ENCODE measurements around the gene CNPY1. TPM values are rescaled to one million over a fixed set of nuclear protein-coding genes. Genes with fewer than 3 reads are reported as not detected.
"Not testable (repeated sequence)": the region's sequence is repeated elsewhere in the genome, so short reads cannot be mapped to it uniquely, and the experiment has no call there.

Gene CNPY1
- not detected for total RNA-seq
- long read RNA-seq: 0 reads

DNA sequence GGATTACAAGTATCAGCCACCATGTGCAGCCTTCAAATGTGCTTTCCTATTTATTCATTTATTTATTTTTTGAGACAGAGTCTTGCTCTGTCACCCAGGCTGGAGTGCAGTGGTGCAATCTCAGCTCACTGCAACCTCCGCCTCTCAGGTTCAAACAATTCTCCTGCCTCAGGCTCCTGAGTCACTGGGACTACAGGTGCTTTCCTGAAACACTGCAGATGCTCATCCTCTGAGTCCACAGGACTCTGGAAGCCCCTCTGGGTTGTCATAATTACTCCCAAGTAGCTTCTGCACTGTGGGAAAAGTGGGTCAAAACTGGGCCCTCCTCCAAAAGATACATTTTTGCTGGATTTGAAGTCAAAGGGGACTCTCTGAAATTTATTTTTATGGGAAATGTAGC is at the start of gene CNPY1:
Gene CNPY1 (minus strand): TSS at position 111 of the 400 bp plus-strand sequence. CDS start 630 bp downstream, outside the sequence.
- H3K27me3 ChIP-seq (ENCODE audit: low read depth); ATAC-seq; H3K36me3 ChIP-seq; DNase-seq; H3K4me3 ChIP-seq; H3K4me1 ChIP-seq; intact Hi-C loops (cut with DNase I); H3K27ac ChIP-seq; H3K9me3 ChIP-seq: not testable (repeated sequence)

DNA sequence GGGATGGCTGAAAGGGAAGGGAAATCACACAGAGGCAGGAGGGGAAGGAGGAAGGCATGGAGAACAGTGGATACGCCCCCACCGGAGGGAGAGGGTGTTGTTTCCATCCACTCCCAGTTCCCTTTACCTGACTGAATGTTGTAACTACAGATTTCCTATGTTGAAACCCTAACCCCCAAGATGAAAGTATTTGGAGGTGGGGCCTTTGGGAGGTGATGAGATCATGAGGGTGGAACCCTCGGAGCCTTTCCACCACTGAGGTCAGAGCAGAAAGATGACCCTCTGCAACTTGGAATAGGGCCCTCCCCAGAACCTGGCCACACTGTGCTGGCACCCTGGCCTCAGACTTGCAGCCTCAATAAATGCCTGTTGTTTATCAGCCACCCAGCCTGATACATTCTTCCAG is 48.6 kb upstream of the CNPY1 start:
- ATAC-seq (peak; percentile 34), DNase-seq (peak; percentile 46)
- H3K36me3 ChIP-seq: no peaks in the 10 kb centered on the region
- H3K4me1 ChIP-seq: peaks cover 21% of the 10 kb centered on the region
- H3K4me3 ChIP-seq: no peak overlapping the region
- H3K9me3 ChIP-seq: no peaks in the 10 kb centered on the region
- H3K27me3 ChIP-seq (ENCODE audit: low read depth): peaks cover 10% of the 10 kb centered on the region
- intact Hi-C loops (cut with DNase I): no loop called here
- no peak overlapping the region for H3K27ac ChIP-seq
- TF ChIP-seq, protein P1, sequence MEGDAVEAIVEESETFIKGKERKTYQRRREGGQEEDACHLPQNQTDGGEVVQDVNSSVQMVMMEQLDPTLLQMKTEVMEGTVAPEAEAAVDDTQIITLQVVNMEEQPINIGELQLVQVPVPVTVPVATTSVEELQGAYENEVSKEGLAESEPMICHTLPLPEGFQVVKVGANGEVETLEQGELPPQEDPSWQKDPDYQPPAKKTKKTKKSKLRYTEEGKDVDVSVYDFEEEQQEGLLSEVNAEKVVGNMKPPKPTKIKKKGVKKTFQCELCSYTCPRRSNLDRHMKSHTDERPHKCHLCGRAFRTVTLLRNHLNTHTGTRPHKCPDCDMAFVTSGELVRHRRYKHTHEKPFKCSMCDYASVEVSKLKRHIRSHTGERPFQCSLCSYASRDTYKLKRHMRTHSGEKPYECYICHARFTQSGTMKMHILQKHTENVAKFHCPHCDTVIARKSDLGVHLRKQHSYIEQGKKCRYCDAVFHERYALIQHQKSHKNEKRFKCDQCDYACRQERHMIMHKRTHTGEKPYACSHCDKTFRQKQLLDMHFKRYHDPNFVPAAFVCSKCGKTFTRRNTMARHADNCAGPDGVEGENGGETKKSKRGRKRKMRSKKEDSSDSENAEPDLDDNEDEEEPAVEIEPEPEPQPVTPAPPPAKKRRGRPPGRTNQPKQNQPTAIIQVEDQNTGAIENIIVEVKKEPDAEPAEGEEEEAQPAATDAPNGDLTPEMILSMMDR (IDR thresholded peaks at IDR 0.05): no peak

DNA sequence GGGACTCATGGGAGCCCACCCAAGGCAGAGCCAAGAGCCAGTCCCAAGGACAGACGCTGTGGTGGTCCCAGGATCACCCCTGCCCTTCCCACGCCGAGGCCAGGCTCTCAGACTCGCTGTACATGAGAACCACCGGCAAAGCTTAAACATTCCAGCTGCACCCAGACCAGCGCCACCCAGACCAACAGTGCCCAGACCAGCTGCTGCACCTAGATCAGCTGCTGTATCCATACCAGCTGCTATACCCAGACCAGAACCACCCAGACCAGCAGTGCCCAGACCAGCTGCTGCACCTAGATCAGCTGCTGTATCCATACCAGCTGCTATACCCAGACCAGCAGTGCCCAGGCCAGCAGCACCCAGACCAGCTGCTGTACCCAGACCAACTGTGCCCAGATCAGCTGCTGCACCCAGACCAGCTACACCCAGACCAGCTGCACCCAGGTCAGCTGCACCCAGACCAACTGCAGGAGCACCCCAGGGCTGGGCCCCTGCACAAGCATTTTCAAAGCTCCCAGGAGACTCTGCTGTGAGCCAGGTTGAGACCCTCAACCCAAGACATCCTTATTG is 47.9 kb upstream of the CNPY1 start:
- Histone ChIP-seq H3K4me3 (no peak overlapping the region), H3K27me3 (ENCODE audit: low read depth) (peaks cover 3% of the 10 kb centered on the region), H3K36me3 (no peaks in the 10 kb centered on the region), H3K9me3 (no peaks in the 10 kb centered on the region), H3K4me1 (peaks cover 21% of the 10 kb centered on the region), H3K27ac (peak overlapping the region; percentile 3)
- DNase-seq: peak; percentile 43
- TF ChIP-seq, protein P1 (IDR thresholded peaks at IDR 0.05): no peak
- intact Hi-C loops (cut with DNase I): no loop called here
- no peak for ATAC-seq

DNA sequence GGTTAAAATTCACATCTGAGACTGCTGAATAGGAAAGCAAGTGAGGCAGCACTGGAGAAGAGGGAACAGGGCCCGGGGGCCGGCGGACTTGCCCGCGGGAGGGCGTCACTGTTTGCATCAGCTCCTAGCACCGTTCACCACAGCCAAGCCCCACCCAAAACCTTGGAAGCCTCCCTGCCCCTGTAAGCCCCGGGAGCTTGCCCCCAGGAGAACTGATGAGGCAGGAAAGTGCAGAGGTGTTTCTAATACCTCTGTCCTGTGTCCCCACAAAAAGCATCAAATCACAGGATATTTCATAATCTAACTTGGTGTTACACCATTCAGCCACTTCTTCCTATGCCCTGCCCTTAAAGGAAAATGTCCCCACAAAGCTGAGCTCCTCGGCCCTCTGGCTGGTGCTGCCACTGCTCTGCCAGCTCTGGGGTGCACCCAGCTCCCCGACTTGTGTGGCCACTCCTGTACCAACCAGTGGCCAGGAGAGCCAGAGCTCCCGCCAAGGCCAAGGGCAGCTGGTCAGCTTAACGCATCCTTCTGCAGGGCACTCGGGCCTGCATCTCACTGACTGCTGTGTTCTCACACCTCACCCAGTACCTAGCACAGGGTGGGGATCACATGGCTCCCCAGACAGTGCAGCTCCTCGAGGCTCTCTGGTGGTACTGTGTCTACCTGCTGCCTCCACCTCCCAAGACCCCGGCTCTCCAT is 47.3 kb upstream of the CNPY1 start:
- ATAC-seq (peak; percentile 4 to 11), DNase-seq (peak; percentile 64)
- Histone ChIP-seq H3K4me1 (peaks cover 16% of the 10 kb centered on the region), H3K27me3 (ENCODE audit: low read depth) (no peaks in the 10 kb centered on the region), H3K9me3 (no peaks in the 10 kb centered on the region), H3K4me3 (no peak overlapping the region), H3K27ac (peak overlapping the region; percentile 3), H3K36me3 (no peaks in the 10 kb centered on the region)
- TF ChIP-seq, protein P1 (IDR thresholded peaks at IDR 0.05): no peak
- intact Hi-C loops (cut with DNase I): no loop called here

DNA sequence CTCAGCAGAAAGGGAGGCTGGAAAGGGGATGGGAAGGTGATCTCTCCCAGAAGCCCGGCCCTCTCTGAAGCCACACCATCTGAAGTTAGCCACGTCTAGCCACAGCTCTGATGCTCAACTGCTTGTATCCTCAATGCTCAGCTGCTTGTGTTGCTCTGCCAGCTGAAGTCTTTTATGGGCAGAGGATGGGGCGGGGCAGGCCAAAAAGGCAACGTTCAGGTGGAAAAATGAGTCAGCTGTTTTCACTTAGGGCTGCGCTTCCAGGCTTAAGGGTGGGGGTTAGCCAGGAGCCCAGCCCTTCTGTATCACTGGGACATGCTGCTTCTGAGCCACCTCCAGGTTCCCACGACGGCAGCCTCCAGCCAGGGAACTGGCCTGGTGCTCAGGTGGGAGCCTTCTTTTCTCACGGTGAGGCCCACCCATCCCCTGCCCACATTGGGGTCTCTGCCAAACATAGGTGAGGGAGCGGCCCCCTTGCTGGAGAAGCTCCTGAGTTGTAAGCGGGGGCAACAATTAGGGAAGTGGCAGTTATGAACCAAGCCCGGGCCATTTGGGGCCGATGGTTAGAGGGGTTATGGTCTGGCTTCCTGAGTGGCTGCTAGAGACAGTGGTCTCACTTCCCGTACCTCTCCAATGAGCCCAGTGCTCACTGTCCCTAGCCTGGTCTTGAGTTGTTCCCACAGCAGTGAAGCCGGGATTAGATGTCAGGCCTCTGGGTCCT is 44.9 kb upstream of the CNPY1 start:
- peak; percentile 1 to 28 for ATAC-seq
- no peaks in the 10 kb centered on the region for H3K36me3 ChIP-seq
- H3K27me3 ChIP-seq (ENCODE audit: low read depth): no peaks in the 10 kb centered on the region
- peak overlapping the region; percentile 72 for H3K27ac ChIP-seq
- peaks cover 15% of the 10 kb centered on the region for H3K4me1 ChIP-seq
- DNase-seq: no peak
- H3K4me3 ChIP-seq: no peak overlapping the region
- TF ChIP-seq, protein P1 (IDR thresholded peaks at IDR 0.05): no peak
- H3K9me3 ChIP-seq: no peaks in the 10 kb centered on the region
- intact Hi-C loops (cut with DNase I): no loop called here

Data from lower lobe of right lung (tissue), 2 donors.